Kidney epithelial cell (primary cell): ENCODE data around the gene EXOC6B. TPM values are rescaled to one million over a fixed set of nuclear protein-coding genes. Genes with fewer than 3 reads are reported as not detected.
A peak's percentile ranks its signal among the peaks of the same experiment; 100 is the strongest.

Experiments
- DNase-seq: peaks from one replicate; pipeline ENCODE4 v3.0.0-alpha.2; 2010; ENCODE audit warnings: low read depth
- H3K27me3 ChIP-seq: 2 replicates; pipeline ENCODE4 v1.6.0; 2011; ENCODE audit warnings: low read length; ENCODE audit not compliant: control insufficient read depth, insufficient read depth
- H3K36me3 ChIP-seq: 2 replicates; pipeline ENCODE4 v1.5.1; 2011; ENCODE audit warnings: low read length; ENCODE audit not compliant: control insufficient read depth, insufficient read depth
- H3K4me3 ChIP-seq: 2 replicates; pipeline ENCODE4 v1.5.1; 2011; ENCODE audit warnings: low read depth, mild to moderate bottlenecking, control low read depth, low read length
- CTCF ChIP-seq: IDR thresholded peaks from 2 replicates; pipeline ENCODE4 v1.5.1; 2011; ENCODE audit warnings: mild to moderate bottlenecking, moderate library complexity, low read length, control low read depth, inconsistent platforms; ENCODE audit not compliant: insufficient read depth, poor library complexity, severe bottlenecking
- total RNA-seq: library from RNA; depleted of rRNA; stranded (reverse); fragments of >200 nt; gene quantifications from 2 replicates; pipeline ENCODE4 v1.2.3, GENCODE V29; 2015

The EXOC6B gene
- total RNA-seq, 1 donor from 2014 or later, result 21.8 TPM

GRCh38 chr2:72554381-72554780, 271.5 kb downstream of the EXOC6B start:
- TF ChIP-seq CTCF, result no peak
- no peak overlapping the region for H3K4me3 ChIP-seq
- no peaks in the 10 kb centered on the region for H3K27me3 ChIP-seq
- H3K36me3 ChIP-seq, result no peaks in the 10 kb centered on the region
- no peak for DNase-seq

- Histone ChIP-seq H3K36me3 (no peaks in the 10 kb centered on the region), H3K27me3 (no peaks in the 10 kb centered on the region), H3K4me3 (no peak overlapping the region)
- TF ChIP-seq CTCF, result no peak
- no peak for DNase-seq
These were observed 277.6 kb downstream of the EXOC6B start for GRCh38 chr2:72548081-72548764.

DNA sequence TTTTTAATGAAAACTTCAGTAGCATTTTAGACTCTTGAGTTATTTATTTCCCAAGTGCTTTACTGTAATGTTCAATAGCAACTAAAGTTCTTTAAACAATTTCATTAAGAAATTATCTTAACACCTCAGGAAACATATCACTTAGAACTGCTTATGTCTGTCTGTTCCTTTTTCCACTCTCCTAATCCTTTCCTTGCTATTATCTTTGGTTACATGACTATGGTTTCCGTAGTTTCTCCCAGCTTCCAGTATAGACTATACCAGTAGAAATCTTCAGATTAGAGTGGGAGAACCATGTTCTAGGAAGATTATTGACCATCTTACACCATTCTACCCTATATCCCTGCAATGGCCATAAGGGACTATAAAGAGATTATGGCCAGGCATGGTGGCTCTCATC, 280.0 kb downstream of the EXOC6B start:
- H3K36me3 ChIP-seq, result no peaks in the 10 kb centered on the region

DNA sequence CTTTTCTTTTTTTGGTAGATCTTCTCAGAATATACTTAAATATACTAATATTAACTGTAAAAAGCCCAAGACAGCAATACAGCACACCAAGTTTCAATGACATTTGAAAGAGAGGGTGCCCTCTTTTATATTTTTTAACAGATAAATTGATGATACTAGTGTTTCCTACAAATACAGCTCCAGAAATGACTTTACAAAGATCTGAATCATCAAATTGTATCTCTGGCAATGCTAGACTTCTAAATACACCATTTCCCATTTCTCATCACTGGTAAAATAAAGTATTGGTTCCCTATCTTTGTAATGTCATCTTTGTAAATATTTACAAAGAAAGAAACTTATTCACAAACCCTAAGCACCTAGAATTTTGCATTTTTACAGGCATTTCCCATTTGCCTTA, 281.3 kb downstream of the EXOC6B start:
- Histone ChIP-seq H3K4me3 (no peak overlapping the region), H3K36me3 (no peaks in the 10 kb centered on the region), H3K27me3 (no peaks in the 10 kb centered on the region)
- TF ChIP-seq CTCF, result no peak
- no peak for DNase-seq

More for the DNA sequence above, 280.0 kb downstream of the EXOC6B start:
- Histone ChIP-seq H3K4me3 (no peak overlapping the region), H3K27me3 (no peaks in the 10 kb centered on the region)
- TF ChIP-seq CTCF, result no peak
- DNase-seq, result no peak

DNA sequence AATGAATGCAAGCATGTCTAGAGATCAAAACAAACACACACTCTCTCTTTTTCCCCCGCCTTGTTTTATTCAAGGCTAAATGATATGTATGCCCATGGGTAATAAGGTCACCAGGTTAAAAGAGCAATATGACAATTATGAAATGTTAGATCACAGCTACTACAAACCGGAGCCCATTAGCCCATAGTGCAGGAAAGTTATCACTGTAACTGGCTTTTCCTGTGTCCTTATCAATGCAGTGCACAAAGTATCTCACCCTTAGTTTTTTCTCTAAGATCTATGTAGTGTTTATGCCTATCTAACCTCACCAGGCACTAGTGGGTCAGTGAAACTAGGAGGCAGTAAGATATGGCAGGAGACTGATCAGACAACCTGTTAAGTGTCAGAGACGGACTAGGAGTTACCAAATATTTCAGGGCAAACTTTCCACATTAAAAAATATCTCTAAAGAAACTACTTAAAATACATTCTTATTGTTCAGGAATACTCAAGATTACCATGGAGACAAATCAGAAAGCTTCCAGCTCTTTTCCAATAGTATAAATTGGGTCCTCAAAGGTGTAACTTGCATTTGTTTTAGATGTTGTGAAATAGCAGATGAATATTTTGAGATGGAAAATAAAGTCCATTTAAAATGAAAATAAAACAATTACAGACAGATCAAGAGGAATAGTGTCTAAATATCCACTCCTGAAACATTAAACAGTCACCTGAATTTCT, 282.2 kb downstream of the EXOC6B start:
- no peak overlapping the region for H3K4me3 ChIP-seq
- no peak for TF ChIP-seq CTCF
- no peak for DNase-seq
- H3K27me3 ChIP-seq, result no peaks in the 10 kb centered on the region
- no peaks in the 10 kb centered on the region for H3K36me3 ChIP-seq

DNA sequence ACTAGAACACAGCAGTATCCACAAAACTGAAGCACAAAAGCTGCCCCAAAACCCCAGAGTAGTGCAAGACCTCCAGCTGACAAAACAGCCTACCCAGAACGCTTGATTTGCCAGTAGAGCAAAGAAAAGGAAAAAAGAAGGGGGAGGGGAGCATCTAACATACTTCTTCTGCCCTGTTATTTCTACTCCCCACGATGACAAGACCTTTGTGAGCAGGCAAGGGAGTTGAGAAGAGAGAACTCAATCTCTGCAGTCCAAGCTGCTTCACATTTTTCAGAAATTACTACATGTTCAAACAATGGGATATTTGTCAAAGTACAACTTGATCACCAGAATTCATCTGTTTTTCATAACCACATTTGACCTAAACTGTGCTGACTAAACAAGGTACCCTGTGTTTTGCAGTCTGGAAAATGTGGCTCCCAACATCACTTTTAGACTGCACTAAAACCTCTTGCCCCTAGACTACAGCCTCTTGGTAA, 286.7 kb downstream of the EXOC6B start:
- no peak overlapping the region for H3K4me3 ChIP-seq
- no peaks in the 10 kb centered on the region for H3K27me3 ChIP-seq
- H3K36me3 ChIP-seq, result no peaks in the 10 kb centered on the region
- peak; percentile 31 for DNase-seq
- no peak for TF ChIP-seq CTCF
